K562 (cell line): ENCODE results near the gene OOSP4A. TPM values are rescaled to one million over a fixed set of nuclear protein-coding genes. Genes with fewer than 3 reads are reported as not detected.
A peak's percentile ranks its signal among the peaks of the same experiment; 100 is the strongest.

Source experiments
- EWSR1 ChIP-seq: fragments of 450-650 bp; IDR thresholded peaks from 2 replicates; pipeline ENCODE4 v1.6.1; 2018; ENCODE audit warnings: borderline replicate concordance, mild to moderate bottlenecking, low read depth, moderate library complexity; ENCODE audit not compliant: partially characterized antibody
- NFRKB ChIP-seq: fragments of 450-650 bp; IDR thresholded peaks from 2 replicates; pipeline ENCODE4 v1.6.1; 2016; ENCODE audit warnings: low read depth
- NR2C2 ChIP-seq, 2 experiments: fragments of 200-800 bp in 1 of 2; sonication (Bioruptor generic) in 1 of 2; sonication (generic) in 1 of 2; formaldehyde crosslinking in 1 of 2; IDR thresholded peaks; 2 replicates each; pipeline versions ENCODE4 v1.6.1 to v1.8.0; 2016 to 2022; ENCODE audit warnings: mild to moderate bottlenecking in 1 of 2, missing compliant biosample characterization in 1 of 2, missing genetic modification characterization in 1 of 2, missing genetic modification reagents in 1 of 2
- RBFOX2 ChIP-seq: fragments of 200-400 bp; formaldehyde crosslinking; IDR thresholded peaks from 2 replicates; pipeline ENCODE4 v1.6.1; 2017; ENCODE audit warnings: low read depth, mild to moderate bottlenecking, low read length, moderate library complexity
- RREB1 ChIP-seq: fragments of 250-450 bp; sonication (Bioruptor Pico); IDR thresholded peaks from 2 replicates; pipeline ENCODE4 v1.4.0; 2020
- SMAD3 ChIP-seq: fragments of 450-650 bp; formaldehyde crosslinking; conservative IDR thresholded peaks from 2 replicates; pipeline ENCODE4 v1.4.0; 2020; ENCODE audit warnings: mild to moderate bottlenecking
- SRF ChIP-seq, 2 experiments: fragments of 250-450, 450-650 bp in 1 of 2; sonication (Bioruptor Pico) in 1 of 2; sonication (generic) in 1 of 2; formaldehyde crosslinking; IDR thresholded peaks; 2 replicates each; pipeline versions ENCODE4 v1.5.0 to v1.5.1; 2020 to 2022; ENCODE audit warnings: mild to moderate bottlenecking in 1 of 2, missing genetic modification reagents in 1 of 2
- STAG1 ChIP-seq: sonication (generic); formaldehyde crosslinking; IDR thresholded peaks from 2 replicates; pipeline ENCODE4 v1.5.0; 2020; ENCODE audit warnings: missing genetic modification reagents, borderline replicate concordance
- ZNF175 ChIP-seq: fragments of 200-800 bp; sonication (Bioruptor generic); IDR thresholded peaks from 2 replicates; pipeline ENCODE4 v1.6.1; 2016; ENCODE audit warnings: low read depth, mild to moderate bottlenecking, missing genetic modification characterization, missing compliant biosample characterization
- ZNF311 ChIP-seq: fragments of 250-450 bp; sonication (Bioruptor Pico); IDR thresholded peaks from 2 replicates; pipeline ENCODE4 v1.4.0; 2020; ENCODE audit warnings: mild to moderate bottlenecking, moderate library complexity
- ZNF354B ChIP-seq: fragments of 250-450 bp; sonication (Bioruptor Pico); IDR thresholded peaks from 2 replicates; pipeline ENCODE4 v1.4.0; 2020
- ZNF589 ChIP-seq: fragments of 200-800 bp; sonication (Bioruptor generic); IDR thresholded peaks from 2 replicates; pipeline ENCODE4 v1.6.1; 2016; ENCODE audit warnings: low read depth, missing genetic modification characterization, missing compliant biosample characterization
- ZNF644 ChIP-seq: fragments of 200-800 bp; sonication (Bioruptor generic); IDR thresholded peaks from 2 replicates; pipeline ENCODE4 v1.6.1; 2016; ENCODE audit warnings: low read depth, missing genetic modification characterization, missing compliant biosample characterization
- ZNF740 ChIP-seq, 3 experiments: fragments of 200-800 bp in 1 of 3; sonication (Bioruptor generic) in 1 of 3; sonication (generic) in 1 of 3; formaldehyde crosslinking in 1 of 3; IDR thresholded peaks; 2 replicates each; pipeline versions ENCODE4 v1.6.1 to v1.8.0; 2016 to 2022; ENCODE audit warnings: mild to moderate bottlenecking in 2 of 3, missing compliant biosample characterization in 2 of 3, missing genetic modification characterization in 2 of 3, missing genetic modification reagents in 1 of 3
- polyA plus RNA-seq, 8 experiments: library from polyadenylated mRNA; depleted of rRNA in 4 of 8; stranded (reverse) in 5 of 8; unstranded in 3 of 8; fragments of >200 nt; fragmentation: Nextera tagmentation in 2 of 8; fragmentation: Illumina TruSeq in 1 of 8; extraction: Ambion mirVana in 2 of 8; extraction: Trizol in 1 of 8; gene quantifications; 2 replicates each; pipeline versions ENCODE4 v1.2.1 to v1.2.3, GENCODE V29; 2011 to 2014; ENCODE audit warnings: inconsistent platforms in 1 of 8, missing spikeins in 1 of 8
- total RNA-seq, 7 experiments: library from RNA; depleted of rRNA in 6 of 7; stranded (reverse); fragments of >200 nt in 6 of 7; fragmentation: Illumina TruSeq in 2 of 7; extraction: Trizol in 2 of 7; gene quantifications; 2 replicates each; pipeline versions ENCODE4 v1.2.1 to v1.2.3, GENCODE V29; 2011 to 2021; ENCODE audit warnings: low replicate concordance in 1 of 7
- TF ChIP-seq, protein P1 (sequence below): fragments of 450-650 bp; formaldehyde crosslinking; IDR thresholded peaks from 2 replicates; pipeline ENCODE4 v1.4.0; 2020; ENCODE audit warnings: mild to moderate bottlenecking, moderate library complexity
- TF ChIP-seq, protein P2 (sequence below): fragments of 250-450 bp; sonication (Bioruptor Pico); IDR thresholded peaks from 2 replicates; pipeline ENCODE4 v1.5.0; 2020; ENCODE audit warnings: mild to moderate bottlenecking

Gene OOSP4A
- total and polyA plus RNA-seq, 9 of the 15 experiments (the other 6 are each of a cell fraction or from before 2014, with no cell fraction given) = 0.40 to 2.4 (median 0.74) TPM; not detected in 2

DNA sequence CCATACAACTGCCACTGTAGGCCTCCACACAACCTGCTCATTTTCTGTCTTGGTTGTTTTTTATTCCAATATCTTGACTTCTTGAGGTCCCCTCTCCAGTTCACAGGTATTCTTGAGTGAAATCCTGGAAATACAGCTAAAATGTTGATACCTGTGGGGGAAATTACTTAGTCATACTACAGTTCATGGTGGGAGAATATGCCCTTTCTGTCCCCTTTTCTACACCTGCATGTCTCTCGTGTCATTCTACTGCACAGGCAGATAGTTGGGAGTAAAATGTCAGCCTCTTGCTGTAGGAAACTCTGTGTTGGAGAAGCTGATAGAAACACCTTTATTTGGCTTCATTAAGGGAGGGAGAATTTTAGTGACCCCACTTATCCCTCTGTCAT lies 4.6 kb downstream of the OOSP4A start (continued):
- TF ChIP-seq SRF (CRISPR knock-in tag; IDR thresholded peaks at IDR 0.05) (no peak), SMAD3 (CRISPR knock-in tag) (peak; percentile 3; the same call in 1 of the 2 replicates), RREB1 (CRISPR knock-in tag) (0 out of 2 replicates have a peak, but pooled peaks have one; percentile 48), RBFOX2 (peak; percentile 29; the same call in 1 of the 2 replicates), NR2C2 (CRISPR knock-in tag; IDR thresholded peaks at IDR 0.05) (no peak), NR2C2 (tag; IDR thresholded peaks at IDR 0.05) (peak; percentile 43; the same call in 1 of the 2 replicates), EWSR1 (no peak), ZNF354B (CRISPR knock-in tag) (no peak), NFRKB (peak; percentile 64; the same call in 1 of the 2 replicates), STAG1 (CRISPR knock-in tag) (no peak), ZNF311 (peak; percentile 43; the same call in 1 of the 2 replicates), ZNF644 (tag) (peak; percentile 20; the same call in 1 of the 2 replicates), ZNF589 (CRISPR knock-in tag) (peak; percentile 25; the same call in 1 of the 2 replicates), ZNF175 (0 out of 2 replicates have a peak, but pooled peaks have one; percentile 41), ZNF740 (CRISPR knock-in tag; IDR thresholded peaks at IDR 0.05) (no peak), ZNF740 (tag; IDR thresholded peaks at IDR 0.05) (0 out of 4 replicates have a peak, but pooled peaks of 1 of the 2 experiments have one; percentile 50)
- TF ChIP-seq, protein P1, sequence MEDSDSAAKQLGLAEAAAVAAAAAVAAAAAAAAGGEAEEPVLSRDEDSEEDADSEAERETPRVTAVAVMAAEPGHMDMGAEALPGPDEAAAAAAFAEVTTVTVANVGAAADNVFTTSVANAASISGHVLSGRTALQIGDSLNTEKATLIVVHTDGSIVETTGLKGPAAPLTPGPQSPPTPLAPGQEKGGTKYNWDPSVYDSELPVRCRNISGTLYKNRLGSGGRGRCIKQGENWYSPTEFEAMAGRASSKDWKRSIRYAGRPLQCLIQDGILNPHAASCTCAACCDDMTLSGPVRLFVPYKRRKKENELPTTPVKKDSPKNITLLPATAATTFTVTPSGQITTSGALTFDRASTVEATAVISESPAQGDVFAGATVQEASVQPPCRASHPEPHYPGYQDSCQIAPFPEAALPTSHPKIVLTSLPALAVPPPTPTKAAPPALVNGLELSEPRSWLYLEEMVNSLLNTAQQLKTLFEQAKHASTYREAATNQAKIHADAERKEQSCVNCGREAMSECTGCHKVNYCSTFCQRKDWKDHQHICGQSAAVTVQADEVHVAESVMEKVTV (CRISPR knock-in tag) = 0 out of 2 replicates have a peak, but pooled peaks have one; percentile 5
- TF ChIP-seq, protein P2, sequence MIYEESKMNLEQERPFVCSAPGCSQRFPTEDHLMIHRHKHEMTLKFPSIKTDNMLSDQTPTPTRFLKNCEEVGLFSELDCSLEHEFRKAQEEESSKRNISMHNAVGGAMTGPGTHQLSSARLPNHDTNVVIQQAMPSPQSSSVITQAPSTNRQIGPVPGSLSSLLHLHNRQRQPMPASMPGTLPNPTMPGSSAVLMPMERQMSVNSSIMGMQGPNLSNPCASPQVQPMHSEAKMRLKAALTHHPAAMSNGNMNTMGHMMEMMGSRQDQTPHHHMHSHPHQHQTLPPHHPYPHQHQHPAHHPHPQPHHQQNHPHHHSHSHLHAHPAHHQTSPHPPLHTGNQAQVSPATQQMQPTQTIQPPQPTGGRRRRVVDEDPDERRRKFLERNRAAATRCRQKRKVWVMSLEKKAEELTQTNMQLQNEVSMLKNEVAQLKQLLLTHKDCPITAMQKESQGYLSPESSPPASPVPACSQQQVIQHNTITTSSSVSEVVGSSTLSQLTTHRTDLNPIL (CRISPR knock-in tag) = no peak
